Pancreas (tissue), 10 donors: ENCODE data around the gene YAF2. TPM values are rescaled to one million over a fixed set of nuclear protein-coding genes. Genes with fewer than 3 reads are reported as not detected.
"Not testable (repeated sequence)": the region's sequence is repeated elsewhere in the genome, so short reads cannot be mapped to it uniquely, and the experiment has no call there.

Experiments used
- ATAC-seq, 4 donors: fragments of 200-7000 bp; cut with Tn5 transposase; one replicate each; pipeline versions ENCODE4 v1.8.0 to v1.9.1; 2020; ENCODE audit warnings: mild to moderate bottlenecking in 4 of 4, moderate library complexity in 4 of 4
- DNase-seq, 6 donors: peaks; one replicate each; pipeline ENCODE4 v3.0.0-alpha.2; 2020
- FAIRE-seq: peaks from 2 replicates; lab custom pipeline; 2012; peaks lifted over from hg19 to GRCh38; lab: Jason Lieb, UNC
- H3K27ac ChIP-seq, 4 donors: fragments of 200-600 bp; sonication (generic); 1 replicate in 3 of 4; 2 replicates in 1 of 4; pipeline versions ENCODE4 v1.5.0 to v1.8.0; 2020
- H3K27me3 ChIP-seq, 4 donors: fragments of 200-600 bp; one replicate each; pipeline ENCODE4 v1.8.0; 2021
- H3K36me3 ChIP-seq, 3 donors: fragments of 200-600 bp; sonication (generic) in 1 of 3; one replicate each; pipeline versions ENCODE4 v1.5.0 to v1.8.0; 2020 to 2021
- H3K4me1 ChIP-seq, 3 donors: fragments of 200-600 bp; one replicate each; pipeline ENCODE4 v1.8.0; 2021
- H3K4me3 ChIP-seq, 4 donors: fragments of 200-600 bp; sonication (generic) in 2 of 4; one replicate each; pipeline versions ENCODE4 v1.5.0 to v1.8.0; 2020 to 2021
- H3K9me3 ChIP-seq, 4 donors: fragments of 200-600 bp; one replicate each; pipeline ENCODE4 v1.8.0; 2021
- CTCF ChIP-seq, 4 donors: fragments of 200-600 bp; sonication (generic) in 3 of 4; IDR thresholded peaks; one replicate each; pipeline versions ENCODE4 v1.5.0 to v1.8.0; 2021; ENCODE audit warnings: antibody characterized with exemption in 4 of 4
- WGBS, 2 donors: extraction: QIAGEN DNeasy Blood & Tissue Kit; methylation state at CpG; one replicate each; pipeline ENCODE4 v1.1.7; 2013; 5-methylcytosine and 5-hydroxymethylcytosine counted together
- intact Hi-C, 3 donors: fragments of 100-400 bp; cut with DNase I; formaldehyde crosslinking; loops; one replicate each; pipeline versions ENCODE4 v1.11.1 to v1.14.2; 2022
- polyA plus RNA-seq, 2 donors: library from polyadenylated mRNA; stranded (reverse); fragments of 200-250 nt; gene quantifications; one replicate each; pipeline ENCODE4 v1.2.3, GENCODE V29; 2013
- total RNA-seq, 6 donors: library from RNA; stranded (reverse); fragmentation: NEBNext Ultra II Directional in 4 of 6; extraction: Animal tissue kit (Norgen Biotek cat#: 25700) in 4 of 6; gene quantifications; one replicate each; pipeline versions ENCODE4 v1.2.1 to v1.2.4, GENCODE V29; 2021 to 2023
- donor health status: healthy with polysubstance abuse.
- donor health status: DM: no; HTN: no; CAD: no; lungs with moderate emphysema.
- donor health status: DM: no; HTN: no; CAD: no.
- donor health status: control.
- donor health status: control.
- donor health status: Bipolar disorder and iron deficiency.
- donor health status: DM: yes; HTN: yes; CAD: no.
- donor health status: DM: no; HTN: no; CAD: no.
- donor health status: DM: no; HTN: no; CAD: no.
- donor health status: DM: yes; HTN: yes; CAD: no.

YAF2 gene
- total and polyA plus RNA-seq, 8 donors: 7.1 to 14.7 (median 11.7) TPM

GRCh38 chr12:42234970-42235369, 3.1 kb downstream of the YAF2 start:
- H3K27me3 ChIP-seq: no peaks in the 10 kb centered on the region
- DNase-seq (no peak), FAIRE-seq (no peak), ATAC-seq (no peak)
- H3K9me3 ChIP-seq: no peaks in the 10 kb centered on the region
- 62 to 65% methylated on average over 2 of the region's 2 CpGs for WGBS, 2 donors
- TF ChIP-seq CTCF (IDR thresholded peaks at IDR 0.05): no peak
- H3K27ac ChIP-seq: no peak overlapping the region
- intact Hi-C loops: no loop called here
- H3K4me3 ChIP-seq: no peak overlapping the region
- peaks cover 0 to 5% (median 0%) of the 10 kb centered on the region in 3 donors for H3K36me3 ChIP-seq
- peaks cover 5 to 26% (median 14%) of the 10 kb centered on the region in 3 donors for H3K4me1 ChIP-seq

GRCh38 chr12:42227525-42227924, 10.5 kb downstream of the YAF2 start:
- H3K4me1 ChIP-seq, FAIRE-seq, H3K9me3 ChIP-seq, H3K27me3 ChIP-seq, H3K4me3 ChIP-seq, H3K27ac ChIP-seq, intact Hi-C loops, DNase-seq, ATAC-seq, H3K36me3 ChIP-seq: not testable (repeated sequence)
- WGBS, 2 donors: 91 to 100% methylated on average over 8 to 30 of the region's 30 CpGs

- H3K9me3 ChIP-seq, H3K4me3 ChIP-seq, DNase-seq, H3K27me3 ChIP-seq, intact Hi-C loops, FAIRE-seq, H3K36me3 ChIP-seq, H3K4me1 ChIP-seq, H3K27ac ChIP-seq, ATAC-seq: not testable (repeated sequence)
- 97 to 98% methylated on average over 5 of the region's 5 CpGs for WGBS, 2 donors
These were observed 13.5 kb downstream of the YAF2 start for GRCh38 chr12:42224501-42224900.

- DNase-seq (no peak), ATAC-seq (no peak), FAIRE-seq (no peak)
- intact Hi-C loops: no loop called here
- H3K36me3 ChIP-seq: no peaks in the 10 kb centered on the region
- no peaks in the 10 kb centered on the region for H3K4me1 ChIP-seq
- H3K4me3 ChIP-seq: no peak overlapping the region
- TF ChIP-seq CTCF (IDR thresholded peaks at IDR 0.05): no peak
- H3K27ac ChIP-seq: no peak overlapping the region
- H3K9me3 ChIP-seq: no peaks in the 10 kb centered on the region
- H3K27me3 ChIP-seq: no peaks in the 10 kb centered on the region
- 95% methylated on average over 1 of the region's 1 CpG for WGBS, 2 donors
These were observed 15.3 kb downstream of the YAF2 start for GRCh38 chr12:42222724-42223123.

- TF ChIP-seq CTCF (IDR thresholded peaks at IDR 0.05): no peak
- DNase-seq: no peak
- H3K36me3 ChIP-seq: no peaks in the 10 kb centered on the region
- intact Hi-C loops: no loop called here
- no peaks in the 10 kb centered on the region for H3K27me3 ChIP-seq
- no peak for FAIRE-seq
- H3K9me3 ChIP-seq: no peaks in the 10 kb centered on the region
- H3K4me3 ChIP-seq: no peak overlapping the region
- H3K27ac ChIP-seq: no peak overlapping the region
- 90 to 94% methylated on average over 2 of the region's 2 CpGs for WGBS, 2 donors
- no peaks in the 10 kb centered on the region for H3K4me1 ChIP-seq
- no peak for ATAC-seq
These were observed 16.3 kb downstream of the YAF2 start for GRCh38 chr12:42221726-42222125.

- H3K4me3 ChIP-seq: no peak overlapping the region
- no peak for FAIRE-seq
These were observed 20.4 kb downstream of the YAF2 start for GRCh38 chr12:42217656-42218055.

More at GRCh38 chr12:42217656-42218055, 20.4 kb downstream of the YAF2 start:
- Histone ChIP-seq H3K4me1 (peaks cover 0 to 5% (median 0%) of the 10 kb centered on the region in 3 donors), H3K9me3 (no peaks in the 10 kb centered on the region), H3K27me3 (no peaks in the 10 kb centered on the region), H3K36me3 (no peaks in the 10 kb centered on the region), H3K27ac (no peak overlapping the region)
- no peak for DNase-seq
- TF ChIP-seq CTCF (IDR thresholded peaks at IDR 0.05): no peak
- no peak for ATAC-seq
- intact Hi-C loops: no loop called here
